NCI-H146 (cell line): ENCODE data around the gene CORO1C.

Experiments
- DNase-seq: peaks from one replicate; lab custom pipeline; 2025; lab: John Stamatoyannopoulos, UW

CORO1C gene

GRCh38 chr12:108647585-108648287 lies 83.6 kb downstream of the CORO1C start:
- DNase-seq, result no peak

- no peak for DNase-seq
Measured at GRCh38 chr12:108646600-108647579, 84.4 kb downstream of the CORO1C start.

GRCh38 chr12:108645686-108646599 lies 85.4 kb downstream of the CORO1C start:
- DNase-seq, result no peak

- DNase-seq, result no peak
Measured at GRCh38 chr12:108644811-108645120, 86.6 kb downstream of the CORO1C start.

- no peak for DNase-seq
Measured at GRCh38 chr12:108643941-108644810, 87.1 kb downstream of the CORO1C start.

GRCh38 chr12:108642899-108643654 lies 88.2 kb downstream of the CORO1C start:
- no peak for DNase-seq

GRCh38 chr12:108642269-108642870 lies 88.9 kb downstream of the CORO1C start:
- no peak for DNase-seq

GRCh38 chr12:108641446-108642268 lies 89.7 kb downstream of the CORO1C start:
- DNase-seq, result no peak

- no peak for DNase-seq
Measured at GRCh38 chr12:108640802-108641445, 90.4 kb downstream of the CORO1C start.

GRCh38 chr12:108638997-108639822 lies 92.1 kb downstream of the CORO1C start:
- no peak for DNase-seq

GRCh38 chr12:108638141-108638827 lies 93.0 kb downstream of the CORO1C start:
- no peak for DNase-seq

- DNase-seq, result no peak
Measured at GRCh38 chr12:108637222-108637971, 93.9 kb downstream of the CORO1C start.

GRCh38 chr12:108635997-108636808 lies 95.1 kb downstream of the CORO1C start:
- DNase-seq, result no peak

- DNase-seq, result no peak
Measured at GRCh38 chr12:108635201-108635996, 95.9 kb downstream of the CORO1C start.

- DNase-seq, result no peak
Measured at GRCh38 chr12:108634341-108634751, 97.0 kb downstream of the CORO1C start.
